Progenitor cell of endocrine pancreas (in vitro differentiated cells): ENCODE data around the gene KLHL17. TPM values are rescaled to one million over a fixed set of nuclear protein-coding genes. Genes with fewer than 3 reads are reported as not detected.
A peak's percentile ranks its signal among the peaks of the same experiment; 100 is the strongest.

Source experiments
- DNase-seq: peaks from one replicate; pipeline ENCODE4 v3.0.0; 2021; ENCODE audit warnings: low spot score; ENCODE audit not compliant: unreplicated experiment
- H3K27ac Mint-ChIP-seq: 2 replicates; pipeline ENCODE4 v1.8.0; 2021; ENCODE audit warnings: mild to moderate bottlenecking, moderate library complexity, mixed read lengths
- H3K27me3 Mint-ChIP-seq: 2 replicates; pipeline ENCODE4 v1.8.0; 2021; ENCODE audit warnings: mixed read lengths
- H3K36me3 Mint-ChIP-seq: 2 replicates; pipeline ENCODE4 v1.8.0; 2022; ENCODE audit warnings: mixed read lengths; ENCODE audit not compliant: insufficient read depth
- H3K4me1 Mint-ChIP-seq: 2 replicates; pipeline ENCODE4 v1.8.0; 2021; ENCODE audit warnings: low read depth, mixed read lengths
- H3K4me3 Mint-ChIP-seq: 2 replicates; pipeline ENCODE4 v1.8.0; 2021; ENCODE audit warnings: low read depth, mild to moderate bottlenecking, moderate library complexity, mixed read lengths
- H3K9me3 Mint-ChIP-seq: 2 replicates; pipeline ENCODE4 v1.8.0; 2021; ENCODE audit warnings: low read depth, mixed read lengths
- total RNA-seq: library from RNA; stranded (reverse); gene quantifications from 2 replicates; pipeline ENCODE4 v1.2.1, GENCODE V29; 2021
- TF ChIP-seq, protein P1 (sequence below): fragments of 200-600 bp; sonication (generic); IDR thresholded peaks from one replicate; pipeline ENCODE4 v1.5.0; 2021; ENCODE audit warnings: antibody characterized with exemption, mild to moderate bottlenecking; ENCODE audit not compliant: unreplicated experiment

Gene KLHL17
- total RNA-seq, 1 donor from 2014 or later: 45.3 TPM

DNA sequence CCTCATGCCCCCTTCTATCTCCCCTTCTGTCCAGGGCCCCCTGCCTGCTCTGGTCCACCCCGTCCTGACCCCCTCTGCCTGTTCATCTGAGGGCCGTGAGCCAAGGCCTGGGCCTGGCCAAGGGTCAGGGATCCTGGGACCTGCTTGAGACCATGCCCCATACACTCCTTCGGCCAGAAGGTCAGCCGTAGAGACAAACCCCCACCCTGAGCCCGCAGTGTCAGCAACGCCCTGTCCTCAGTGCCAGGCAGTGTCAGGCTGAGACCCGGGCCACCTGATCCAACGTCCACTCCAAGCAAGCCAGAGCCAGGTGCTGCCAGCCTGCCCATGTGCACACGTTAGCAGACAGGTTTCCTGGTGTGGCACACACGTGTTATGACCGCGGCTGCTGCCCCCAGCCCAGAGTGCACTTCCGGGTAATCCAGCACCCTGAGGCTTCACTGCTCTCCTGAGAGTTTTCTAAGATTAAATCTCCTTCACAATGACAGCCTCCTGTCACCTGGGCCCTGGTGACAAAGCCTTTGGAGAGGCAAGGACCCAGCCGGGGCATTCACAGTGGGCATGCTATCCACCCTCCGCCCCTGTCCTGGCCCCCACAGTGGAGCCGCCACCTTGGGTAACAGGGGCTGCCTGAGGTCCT is 46.8 kb upstream of the KLHL17 start:
- DNase-seq: peak; percentile 8
- Mint-ChIP-seq H3K27me3 (peaks cover 49% of the 10 kb centered on the region), H3K36me3 (peaks cover 2% of the 10 kb centered on the region), H3K27ac (no peak overlapping the region), H3K9me3 (no peaks in the 10 kb centered on the region), H3K4me1 (peaks cover 30% of the 10 kb centered on the region), H3K4me3 (no peak overlapping the region)
- TF ChIP-seq, protein P1, sequence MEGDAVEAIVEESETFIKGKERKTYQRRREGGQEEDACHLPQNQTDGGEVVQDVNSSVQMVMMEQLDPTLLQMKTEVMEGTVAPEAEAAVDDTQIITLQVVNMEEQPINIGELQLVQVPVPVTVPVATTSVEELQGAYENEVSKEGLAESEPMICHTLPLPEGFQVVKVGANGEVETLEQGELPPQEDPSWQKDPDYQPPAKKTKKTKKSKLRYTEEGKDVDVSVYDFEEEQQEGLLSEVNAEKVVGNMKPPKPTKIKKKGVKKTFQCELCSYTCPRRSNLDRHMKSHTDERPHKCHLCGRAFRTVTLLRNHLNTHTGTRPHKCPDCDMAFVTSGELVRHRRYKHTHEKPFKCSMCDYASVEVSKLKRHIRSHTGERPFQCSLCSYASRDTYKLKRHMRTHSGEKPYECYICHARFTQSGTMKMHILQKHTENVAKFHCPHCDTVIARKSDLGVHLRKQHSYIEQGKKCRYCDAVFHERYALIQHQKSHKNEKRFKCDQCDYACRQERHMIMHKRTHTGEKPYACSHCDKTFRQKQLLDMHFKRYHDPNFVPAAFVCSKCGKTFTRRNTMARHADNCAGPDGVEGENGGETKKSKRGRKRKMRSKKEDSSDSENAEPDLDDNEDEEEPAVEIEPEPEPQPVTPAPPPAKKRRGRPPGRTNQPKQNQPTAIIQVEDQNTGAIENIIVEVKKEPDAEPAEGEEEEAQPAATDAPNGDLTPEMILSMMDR: no peak

DNA sequence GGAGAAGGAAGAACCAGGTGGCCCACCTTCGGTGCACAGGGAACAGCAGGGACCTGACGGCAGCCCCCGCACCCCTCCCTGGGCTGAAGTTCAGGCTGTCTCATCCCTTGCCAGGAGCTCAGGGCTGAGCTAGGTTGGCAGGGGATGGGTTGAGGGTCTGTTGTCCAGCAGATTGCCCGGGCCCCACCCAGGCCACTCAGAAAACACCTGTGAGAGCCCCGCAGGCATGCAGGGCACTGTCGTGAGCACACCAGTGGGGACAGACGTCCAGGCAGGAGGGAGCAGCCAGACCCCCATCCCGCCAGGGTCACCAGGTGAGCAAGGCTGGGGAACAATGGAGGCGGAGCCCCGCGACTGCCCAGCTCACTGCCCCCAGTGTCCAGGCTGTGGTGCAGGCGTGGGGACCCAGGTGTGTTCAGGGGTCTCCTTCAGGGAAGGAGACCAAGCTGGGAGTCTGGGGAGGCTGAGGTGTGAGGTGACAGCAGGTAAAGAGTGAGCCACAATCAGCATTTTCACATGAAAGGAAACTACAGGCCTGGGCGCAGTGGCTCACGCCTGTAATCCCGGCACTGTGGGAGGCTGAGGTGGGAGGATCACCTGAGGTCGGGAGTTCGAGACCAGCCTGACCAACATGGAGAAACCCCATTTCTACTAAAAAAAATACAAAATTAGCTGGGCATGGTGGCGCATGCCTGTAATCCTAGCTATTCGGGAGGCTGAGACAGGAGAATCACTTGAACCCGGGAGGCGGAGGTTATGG is 46.1 kb upstream of the KLHL17 start:
- peaks cover 2% of the 10 kb centered on the region for H3K36me3 Mint-ChIP-seq
- DNase-seq: peak; percentile 8

DNA sequence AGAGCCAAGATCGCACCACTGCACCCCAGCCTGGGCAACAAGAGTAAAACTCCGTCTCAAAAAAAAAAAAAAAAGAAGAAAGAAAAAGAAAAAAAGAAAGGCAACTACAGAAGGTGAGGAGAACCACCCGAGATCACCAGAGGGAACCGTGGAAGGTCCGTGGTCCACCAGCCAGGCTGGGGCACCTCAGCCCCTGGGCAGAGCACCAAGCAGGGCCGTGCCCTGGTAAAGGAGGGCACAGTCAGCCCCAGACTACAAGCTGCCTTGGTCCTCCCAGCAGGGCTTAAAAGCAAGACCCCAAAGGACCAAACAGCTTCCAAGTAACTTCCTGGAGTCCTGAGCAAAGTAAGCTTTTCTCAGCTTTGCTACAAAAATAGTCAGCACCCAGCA is 45.5 kb upstream of the KLHL17 start:
- TF ChIP-seq, protein P1: no peak
- DNase-seq: no peak
- Mint-ChIP-seq H3K36me3 (peaks cover 2% of the 10 kb centered on the region), H3K4me1 (peaks cover 30% of the 10 kb centered on the region), H3K9me3 (no peaks in the 10 kb centered on the region), H3K4me3 (no peak overlapping the region), H3K27ac (no peak overlapping the region), H3K27me3 (peaks cover 52% of the 10 kb centered on the region)

More for the DNA sequence above, 46.1 kb upstream of the KLHL17 start:
- TF ChIP-seq, protein P1: no peak
- Mint-ChIP-seq H3K4me3 (no peak overlapping the region), H3K27ac (no peak overlapping the region), H3K9me3 (no peaks in the 10 kb centered on the region), H3K4me1 (peaks cover 30% of the 10 kb centered on the region), H3K27me3 (peaks cover 51% of the 10 kb centered on the region)

DNA sequence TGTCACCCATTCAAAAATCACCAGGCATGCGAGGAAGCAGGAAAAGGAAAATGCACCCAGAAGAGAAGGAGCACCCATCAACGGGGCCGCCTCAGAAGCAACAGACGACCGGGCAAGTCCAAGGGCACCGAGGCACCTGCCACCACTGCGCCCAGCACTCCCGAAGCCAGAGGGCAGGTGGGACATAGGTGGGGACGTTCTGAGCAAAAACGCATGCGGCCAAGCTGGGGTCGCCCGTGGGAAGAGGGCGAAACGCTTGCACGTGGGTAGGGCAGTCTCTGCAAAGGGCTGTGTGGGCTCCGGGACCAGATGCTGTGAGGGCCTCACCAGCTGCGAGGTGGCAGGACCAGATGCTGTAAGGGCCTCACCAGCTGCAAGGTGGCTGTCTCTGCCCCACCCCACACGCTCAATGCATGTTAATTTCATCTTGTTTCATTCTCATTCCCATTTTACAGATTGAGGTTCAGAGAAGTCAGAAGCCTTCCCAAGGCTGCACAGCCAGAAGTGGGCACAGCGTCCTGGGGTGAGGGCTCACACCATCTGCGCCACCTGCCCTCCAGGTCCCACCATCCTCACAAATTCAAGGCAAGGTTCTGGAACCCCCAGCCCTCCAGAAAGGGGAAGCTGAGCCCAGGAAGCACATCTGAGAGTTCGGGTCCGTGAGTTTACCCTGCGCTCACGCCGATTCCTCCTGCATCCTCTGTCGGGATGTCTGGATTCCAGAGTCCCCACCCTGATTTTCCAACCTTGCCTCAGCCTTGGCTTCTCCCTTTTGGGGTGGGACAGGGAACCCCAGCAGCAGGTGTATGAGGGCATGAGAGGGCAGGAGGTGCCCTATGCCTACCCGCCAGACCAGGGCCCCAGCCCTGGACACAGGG is 44.9 kb upstream of the KLHL17 start:
- no peak for DNase-seq
- peaks cover 32% of the 10 kb centered on the region for H3K4me1 Mint-ChIP-seq

More for the DNA sequence above, 44.9 kb upstream of the KLHL17 start:
- peaks cover 55% of the 10 kb centered on the region for H3K27me3 Mint-ChIP-seq
- no peak overlapping the region for H3K4me3 Mint-ChIP-seq
- TF ChIP-seq, protein P1: no peak
- H3K27ac Mint-ChIP-seq: peak overlapping the region; percentile 45
- H3K9me3 Mint-ChIP-seq: no peaks in the 10 kb centered on the region
- H3K36me3 Mint-ChIP-seq: peaks cover 2% of the 10 kb centered on the region
